WTC11 (cell line): ENCODE results near the gene CHML. TPM values are rescaled to one million over a fixed set of nuclear protein-coding genes. Genes with fewer than 3 reads are reported as not detected.

Source experiments
- ATAC-seq: fragments of 200-7000 bp; cut with Tn5 transposase; 2 replicates; pipeline ENCODE4 v1.10.0; 2021; ENCODE audit warnings: mild to moderate bottlenecking, moderate library complexity
- CTCF ChIA-PET: fragments of 300-600 bp; sonication (Branson Sonifier 250); formaldehyde crosslinking; loops from one replicate; lab custom pipeline; 2021; ENCODE audit warnings: antibody characterized with exemption; lab: Charles Lee
- POLR2A ChIA-PET: fragments of 350-600 bp; sonication (Branson Sonifier 250); formaldehyde crosslinking; loops from one replicate; lab custom pipeline; 2021; ENCODE audit warnings: antibody characterized with exemption; lab: Charles Lee
- DNase-seq: peaks from one replicate; pipeline ENCODE4 v3.0.0; 2021; ENCODE audit warnings: low spot score
- H3K27ac Mint-ChIP-seq: 2 replicates; pipeline ENCODE4 v1.8.0; 2021; ENCODE audit warnings: mixed read lengths
- H3K27me3 Mint-ChIP-seq: 2 replicates; pipeline ENCODE4 v1.8.0; 2021; ENCODE audit warnings: low read depth, mild to moderate bottlenecking, moderate library complexity, mixed read lengths
- H3K36me3 Mint-ChIP-seq: 2 replicates; pipeline ENCODE4 v1.8.0; 2021; ENCODE audit warnings: mixed read lengths
- H3K4me1 Mint-ChIP-seq: 2 replicates; pipeline ENCODE4 v1.8.0; 2022; ENCODE audit warnings: mixed read lengths
- H3K4me3 Mint-ChIP-seq: 2 replicates; pipeline ENCODE4 v1.8.0; 2021; ENCODE audit warnings: mild to moderate bottlenecking, moderate library complexity, mixed read lengths
- H3K9me3 Mint-ChIP-seq: 2 replicates; pipeline ENCODE4 v1.8.0; 2021; ENCODE audit warnings: mixed read lengths
- CREM ChIP-seq: sonication (generic); formaldehyde crosslinking; IDR thresholded peaks from 2 replicates; pipeline ENCODE4 v1.8.1; 2022; ENCODE audit warnings: mild to moderate bottlenecking, missing genetic modification reagents, moderate library complexity
- EMX1 ChIP-seq: fragments of 250-450 bp; sonication (Bioruptor Pico); IDR thresholded peaks from 2 replicates; pipeline ENCODE4 v1.8.0; 2021; ENCODE audit warnings: mild to moderate bottlenecking
- GABPB1 ChIP-seq: sonication (generic); formaldehyde crosslinking; IDR thresholded peaks from 2 replicates; pipeline ENCODE4 v1.8.1; 2023; ENCODE audit warnings: mild to moderate bottlenecking, missing genetic modification reagents
- KAT7 ChIP-seq: sonication (generic); formaldehyde crosslinking; IDR thresholded peaks from 2 replicates; pipeline ENCODE4 v1.8.1; 2023; ENCODE audit warnings: missing genetic modification reagents, mild to moderate bottlenecking, borderline replicate concordance
- OVOL2 ChIP-seq: fragments of 250-450 bp; sonication (Bioruptor Pico); IDR thresholded peaks from 2 replicates; pipeline ENCODE4 v1.9.0; 2021; ENCODE audit warnings: mild to moderate bottlenecking, borderline replicate concordance
- RELA ChIP-seq: sonication (generic); formaldehyde crosslinking; IDR thresholded peaks from 2 replicates; pipeline ENCODE4 v1.8.1; 2022; ENCODE audit warnings: missing genetic modification reagents, mild to moderate bottlenecking, borderline replicate concordance
- RORB ChIP-seq: fragments of 250-450 bp; sonication (Bioruptor Pico); IDR thresholded peaks from 2 replicates; pipeline ENCODE4 v1.9.0; 2021; ENCODE audit warnings: mild to moderate bottlenecking
- SMAD4 ChIP-seq: sonication (generic); formaldehyde crosslinking; IDR thresholded peaks from 2 replicates; pipeline ENCODE4 v1.8.0; 2022; ENCODE audit warnings: mild to moderate bottlenecking, missing genetic modification reagents
- TEAD1 ChIP-seq: sonication (generic); formaldehyde crosslinking; IDR thresholded peaks from 2 replicates; pipeline ENCODE4 v1.8.0; 2022; ENCODE audit warnings: mild to moderate bottlenecking, missing genetic modification reagents
- ZBTB21 ChIP-seq: sonication (generic); formaldehyde crosslinking; IDR thresholded peaks from 2 replicates; pipeline ENCODE4 v1.8.1; 2023; ENCODE audit warnings: mild to moderate bottlenecking, missing genetic modification reagents, borderline replicate concordance
- ZNF219 ChIP-seq: sonication (generic); formaldehyde crosslinking; IDR thresholded peaks from 2 replicates; pipeline ENCODE4 v1.8.0; 2023; ENCODE audit warnings: missing genetic modification reagents, mild to moderate bottlenecking, borderline replicate concordance
- ZNF671 ChIP-seq: fragments of 250-450 bp; sonication (Bioruptor Pico); IDR thresholded peaks from 2 replicates; pipeline ENCODE4 v1.8.0; 2021; ENCODE audit warnings: mild to moderate bottlenecking
- total RNA-seq: library from RNA; stranded (reverse); gene quantifications from 3 replicates; pipeline ENCODE4 v1.2.3, GENCODE V29; 2021
- TF ChIP-seq, protein P1 (sequence below): sonication (generic); formaldehyde crosslinking; IDR thresholded peaks from 2 replicates; pipeline ENCODE4 v1.8.1; 2023; ENCODE audit warnings: mild to moderate bottlenecking, missing genetic modification reagents, borderline replicate concordance
- TF ChIP-seq, protein P2 (sequence below): sonication (generic); formaldehyde crosslinking; IDR thresholded peaks from 2 replicates; pipeline ENCODE4 v1.8.0; 2022; ENCODE audit warnings: mild to moderate bottlenecking, missing genetic modification reagents
- TF ChIP-seq, protein P3 (sequence below): sonication (generic); formaldehyde crosslinking; IDR thresholded peaks from 2 replicates; pipeline ENCODE4 v1.8.0; 2022; ENCODE audit warnings: mild to moderate bottlenecking, missing genetic modification reagents
- TF ChIP-seq, protein P4 (sequence below): fragments of 200-600 bp; IDR thresholded peaks from 2 replicates; pipeline ENCODE4 v1.8.0; 2022; ENCODE audit warnings: antibody characterized with exemption
- TF ChIP-seq, protein P5 (sequence below): fragments of 250-450 bp; sonication (Bioruptor Pico); IDR thresholded peaks from 2 replicates; pipeline ENCODE4 v1.9.0; 2021; ENCODE audit warnings: mild to moderate bottlenecking, borderline replicate concordance
- TF ChIP-seq, protein P6 (sequence below): fragments of 250-450 bp; sonication (Bioruptor Pico); conservative IDR thresholded peaks from 2 replicates; pipeline ENCODE4 v1.9.0; 2021; ENCODE audit warnings: mild to moderate bottlenecking

Gene CHML
- total RNA-seq, 1 experiment from 2014 or later, result 53.5 TPM

DNA sequence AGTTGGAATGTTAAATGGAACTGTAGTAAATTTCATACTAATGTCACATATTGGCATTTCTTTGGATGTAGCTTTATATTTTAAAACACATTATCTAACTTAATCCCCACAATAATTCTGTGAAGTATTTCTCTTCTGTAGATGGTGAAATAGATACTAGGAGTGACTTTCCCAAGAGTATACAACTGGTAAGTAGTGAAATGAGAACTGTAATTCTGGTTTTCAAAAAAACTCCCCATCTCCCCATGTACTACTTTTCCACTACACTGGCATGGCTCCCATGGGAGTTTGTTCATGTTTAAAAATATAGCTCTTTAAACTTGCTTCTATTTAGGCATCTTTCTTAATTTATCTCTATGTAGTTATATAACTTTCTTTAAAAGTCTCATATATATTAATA, 10.2 kb downstream of the CHML start:
- Mint-ChIP-seq H3K27ac (no peak overlapping the region), H3K27me3 (no peaks in the 10 kb centered on the region), H3K36me3 (peaks cover 20% of the 10 kb centered on the region)
- TF ChIP-seq EMX1 (CRISPR knock-in tag) (no peak), RELA (CRISPR knock-in tag) (no peak), ZBTB21 (CRISPR knock-in tag) (no peak), TEAD1 (CRISPR knock-in tag) (no peak), OVOL2 (CRISPR knock-in tag) (no peak)
- TF ChIP-seq, protein P1, sequence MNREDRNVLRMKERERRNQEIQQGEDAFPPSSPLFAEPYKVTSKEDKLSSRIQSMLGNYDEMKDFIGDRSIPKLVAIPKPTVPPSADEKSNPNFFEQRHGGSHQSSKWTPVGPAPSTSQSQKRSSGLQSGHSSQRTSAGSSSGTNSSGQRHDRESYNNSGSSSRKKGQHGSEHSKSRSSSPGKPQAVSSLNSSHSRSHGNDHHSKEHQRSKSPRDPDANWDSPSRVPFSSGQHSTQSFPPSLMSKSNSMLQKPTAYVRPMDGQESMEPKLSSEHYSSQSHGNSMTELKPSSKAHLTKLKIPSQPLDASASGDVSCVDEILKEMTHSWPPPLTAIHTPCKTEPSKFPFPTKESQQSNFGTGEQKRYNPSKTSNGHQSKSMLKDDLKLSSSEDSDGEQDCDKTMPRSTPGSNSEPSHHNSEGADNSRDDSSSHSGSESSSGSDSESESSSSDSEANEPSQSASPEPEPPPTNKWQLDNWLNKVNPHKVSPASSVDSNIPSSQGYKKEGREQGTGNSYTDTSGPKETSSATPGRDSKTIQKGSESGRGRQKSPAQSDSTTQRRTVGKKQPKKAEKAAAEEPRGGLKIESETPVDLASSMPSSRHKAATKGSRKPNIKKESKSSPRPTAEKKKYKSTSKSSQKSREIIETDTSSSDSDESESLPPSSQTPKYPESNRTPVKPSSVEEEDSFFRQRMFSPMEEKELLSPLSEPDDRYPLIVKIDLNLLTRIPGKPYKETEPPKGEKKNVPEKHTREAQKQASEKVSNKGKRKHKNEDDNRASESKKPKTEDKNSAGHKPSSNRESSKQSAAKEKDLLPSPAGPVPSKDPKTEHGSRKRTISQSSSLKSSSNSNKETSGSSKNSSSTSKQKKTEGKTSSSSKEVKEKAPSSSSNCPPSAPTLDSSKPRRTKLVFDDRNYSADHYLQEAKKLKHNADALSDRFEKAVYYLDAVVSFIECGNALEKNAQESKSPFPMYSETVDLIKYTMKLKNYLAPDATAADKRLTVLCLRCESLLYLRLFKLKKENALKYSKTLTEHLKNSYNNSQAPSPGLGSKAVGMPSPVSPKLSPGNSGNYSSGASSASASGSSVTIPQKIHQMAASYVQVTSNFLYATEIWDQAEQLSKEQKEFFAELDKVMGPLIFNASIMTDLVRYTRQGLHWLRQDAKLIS, result no peak
- TF ChIP-seq, protein P2, sequence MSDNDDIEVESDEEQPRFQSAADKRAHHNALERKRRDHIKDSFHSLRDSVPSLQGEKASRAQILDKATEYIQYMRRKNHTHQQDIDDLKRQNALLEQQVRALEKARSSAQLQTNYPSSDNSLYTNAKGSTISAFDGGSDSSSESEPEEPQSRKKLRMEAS (CRISPR knock-in tag), result no peak
- TF ChIP-seq, protein P3, sequence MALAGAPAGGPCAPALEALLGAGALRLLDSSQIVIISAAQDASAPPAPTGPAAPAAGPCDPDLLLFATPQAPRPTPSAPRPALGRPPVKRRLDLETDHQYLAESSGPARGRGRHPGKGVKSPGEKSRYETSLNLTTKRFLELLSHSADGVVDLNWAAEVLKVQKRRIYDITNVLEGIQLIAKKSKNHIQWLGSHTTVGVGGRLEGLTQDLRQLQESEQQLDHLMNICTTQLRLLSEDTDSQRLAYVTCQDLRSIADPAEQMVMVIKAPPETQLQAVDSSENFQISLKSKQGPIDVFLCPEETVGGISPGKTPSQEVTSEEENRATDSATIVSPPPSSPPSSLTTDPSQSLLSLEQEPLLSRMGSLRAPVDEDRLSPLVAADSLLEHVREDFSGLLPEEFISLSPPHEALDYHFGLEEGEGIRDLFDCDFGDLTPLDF (CRISPR knock-in tag), result no peak
- TF ChIP-seq, all 79 proteins: peak for 0
- Mint-ChIP-seq H3K9me3 (no peaks in the 10 kb centered on the region), H3K4me3 (no peak overlapping the region), H3K4me1 (peaks cover 38% of the 10 kb centered on the region)
- ChIA-PET CTCF (no interaction called here), POLR2A (no interaction called here)
- ATAC-seq, result no peak
- DNase-seq, result no peak

DNA sequence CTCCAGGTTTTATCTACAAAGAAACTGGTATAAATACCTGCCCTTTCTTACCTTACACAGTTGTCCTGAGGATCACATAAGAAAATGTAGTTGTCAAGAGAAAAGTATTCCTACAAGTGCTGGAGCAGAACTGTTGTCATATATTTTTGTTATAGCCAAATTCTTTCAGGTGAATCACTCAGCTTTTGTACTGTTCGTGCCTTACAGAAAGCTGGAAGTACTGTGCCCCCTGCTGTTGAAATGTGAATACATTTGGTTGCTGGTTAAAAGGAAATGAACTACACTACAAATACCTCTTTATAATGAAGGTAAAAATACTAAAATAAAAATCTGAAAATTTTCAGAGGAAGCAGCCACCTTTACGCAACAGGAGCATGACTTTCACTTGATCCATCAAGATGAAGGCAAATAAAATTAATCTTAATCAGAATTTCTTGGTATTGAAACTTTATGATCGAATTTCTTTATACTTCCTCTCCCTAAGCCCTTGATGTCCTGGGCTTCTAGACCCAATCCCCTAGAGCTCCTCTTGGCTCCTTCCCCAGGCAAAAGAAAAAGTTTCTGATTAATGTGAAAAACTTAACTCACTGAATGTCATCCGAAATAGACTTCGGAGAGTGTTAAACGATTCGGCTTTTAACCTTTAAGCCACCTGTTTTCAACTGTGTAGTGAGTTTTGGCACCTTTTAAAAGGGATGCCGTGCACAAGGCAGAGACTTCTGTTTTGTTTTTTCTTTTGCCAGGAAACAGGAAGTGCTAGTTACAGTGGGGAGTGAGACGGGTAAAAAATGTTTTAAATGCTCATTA, 12.5 kb downstream of the CHML start:
- no peaks in the 10 kb centered on the region for H3K9me3 Mint-ChIP-seq
- peak; percentile 65 for ATAC-seq
- no peak for DNase-seq
- TF ChIP-seq, protein P4, sequence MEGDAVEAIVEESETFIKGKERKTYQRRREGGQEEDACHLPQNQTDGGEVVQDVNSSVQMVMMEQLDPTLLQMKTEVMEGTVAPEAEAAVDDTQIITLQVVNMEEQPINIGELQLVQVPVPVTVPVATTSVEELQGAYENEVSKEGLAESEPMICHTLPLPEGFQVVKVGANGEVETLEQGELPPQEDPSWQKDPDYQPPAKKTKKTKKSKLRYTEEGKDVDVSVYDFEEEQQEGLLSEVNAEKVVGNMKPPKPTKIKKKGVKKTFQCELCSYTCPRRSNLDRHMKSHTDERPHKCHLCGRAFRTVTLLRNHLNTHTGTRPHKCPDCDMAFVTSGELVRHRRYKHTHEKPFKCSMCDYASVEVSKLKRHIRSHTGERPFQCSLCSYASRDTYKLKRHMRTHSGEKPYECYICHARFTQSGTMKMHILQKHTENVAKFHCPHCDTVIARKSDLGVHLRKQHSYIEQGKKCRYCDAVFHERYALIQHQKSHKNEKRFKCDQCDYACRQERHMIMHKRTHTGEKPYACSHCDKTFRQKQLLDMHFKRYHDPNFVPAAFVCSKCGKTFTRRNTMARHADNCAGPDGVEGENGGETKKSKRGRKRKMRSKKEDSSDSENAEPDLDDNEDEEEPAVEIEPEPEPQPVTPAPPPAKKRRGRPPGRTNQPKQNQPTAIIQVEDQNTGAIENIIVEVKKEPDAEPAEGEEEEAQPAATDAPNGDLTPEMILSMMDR, result no peak
- TF ChIP-seq, all 79 proteins: peak for 0
- H3K36me3 Mint-ChIP-seq, result peaks cover 10% of the 10 kb centered on the region; the same call in 1 of the 2 replicates
- POLR2A ChIA-PET, result interaction anchor here (1.5 kb wide), 1 partner anchor 13 kb away, joined by 3 read pairs; the partner anchor contains the start of genes CHML and OPN3
- no peak overlapping the region for H3K4me3 Mint-ChIP-seq
- peak overlapping the region; percentile 73 for H3K27ac Mint-ChIP-seq
- no peaks in the 10 kb centered on the region for H3K27me3 Mint-ChIP-seq
- CTCF ChIA-PET, result interaction anchor here (0.6 to 1.6 kb wide), 6 partner anchors 10 to 358 kb away, joined by 3 to 8 read pairs (median 3); no protein-coding TSS in a partner anchor
- peaks cover 34% of the 10 kb centered on the region for H3K4me1 Mint-ChIP-seq

DNA sequence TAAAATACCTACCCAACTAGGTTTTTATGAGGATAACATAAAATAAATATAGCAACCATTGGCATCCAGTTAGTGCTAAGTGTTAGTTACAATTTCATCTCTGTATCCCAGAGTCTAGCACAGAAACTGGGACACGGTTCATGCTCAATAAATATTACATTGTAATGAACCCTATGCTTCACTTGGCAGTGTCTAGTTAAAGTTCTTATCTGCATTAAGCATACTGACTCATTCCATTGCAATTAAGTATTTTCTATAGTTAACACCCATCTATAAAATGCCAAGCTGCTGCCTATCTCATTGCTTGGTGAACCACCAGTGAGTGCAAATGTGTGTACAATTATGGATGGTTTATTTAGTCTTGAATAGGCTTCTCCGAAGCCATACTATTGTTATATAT, 15.2 kb downstream of the CHML start:
- ATAC-seq, result no peak
- CTCF ChIA-PET, result no interaction called here
- no peak overlapping the region for H3K27ac Mint-ChIP-seq
- H3K9me3 Mint-ChIP-seq, result no peaks in the 10 kb centered on the region
- POLR2A ChIA-PET, result no interaction called here
- no peaks in the 10 kb centered on the region for H3K36me3 Mint-ChIP-seq
- peaks cover 20% of the 10 kb centered on the region for H3K4me1 Mint-ChIP-seq
- no peaks in the 10 kb centered on the region for H3K27me3 Mint-ChIP-seq
- H3K4me3 Mint-ChIP-seq, result no peak overlapping the region
- no peak for DNase-seq
- no peak for TF ChIP-seq RORB (CRISPR knock-in tag)
- TF ChIP-seq KAT7, result no peak
- no peak for TF ChIP-seq CREM (CRISPR knock-in tag)
- TF ChIP-seq SMAD4, result no peak
- TF ChIP-seq ZNF671 (CRISPR knock-in tag), result no peak
- TF ChIP-seq, protein P5, sequence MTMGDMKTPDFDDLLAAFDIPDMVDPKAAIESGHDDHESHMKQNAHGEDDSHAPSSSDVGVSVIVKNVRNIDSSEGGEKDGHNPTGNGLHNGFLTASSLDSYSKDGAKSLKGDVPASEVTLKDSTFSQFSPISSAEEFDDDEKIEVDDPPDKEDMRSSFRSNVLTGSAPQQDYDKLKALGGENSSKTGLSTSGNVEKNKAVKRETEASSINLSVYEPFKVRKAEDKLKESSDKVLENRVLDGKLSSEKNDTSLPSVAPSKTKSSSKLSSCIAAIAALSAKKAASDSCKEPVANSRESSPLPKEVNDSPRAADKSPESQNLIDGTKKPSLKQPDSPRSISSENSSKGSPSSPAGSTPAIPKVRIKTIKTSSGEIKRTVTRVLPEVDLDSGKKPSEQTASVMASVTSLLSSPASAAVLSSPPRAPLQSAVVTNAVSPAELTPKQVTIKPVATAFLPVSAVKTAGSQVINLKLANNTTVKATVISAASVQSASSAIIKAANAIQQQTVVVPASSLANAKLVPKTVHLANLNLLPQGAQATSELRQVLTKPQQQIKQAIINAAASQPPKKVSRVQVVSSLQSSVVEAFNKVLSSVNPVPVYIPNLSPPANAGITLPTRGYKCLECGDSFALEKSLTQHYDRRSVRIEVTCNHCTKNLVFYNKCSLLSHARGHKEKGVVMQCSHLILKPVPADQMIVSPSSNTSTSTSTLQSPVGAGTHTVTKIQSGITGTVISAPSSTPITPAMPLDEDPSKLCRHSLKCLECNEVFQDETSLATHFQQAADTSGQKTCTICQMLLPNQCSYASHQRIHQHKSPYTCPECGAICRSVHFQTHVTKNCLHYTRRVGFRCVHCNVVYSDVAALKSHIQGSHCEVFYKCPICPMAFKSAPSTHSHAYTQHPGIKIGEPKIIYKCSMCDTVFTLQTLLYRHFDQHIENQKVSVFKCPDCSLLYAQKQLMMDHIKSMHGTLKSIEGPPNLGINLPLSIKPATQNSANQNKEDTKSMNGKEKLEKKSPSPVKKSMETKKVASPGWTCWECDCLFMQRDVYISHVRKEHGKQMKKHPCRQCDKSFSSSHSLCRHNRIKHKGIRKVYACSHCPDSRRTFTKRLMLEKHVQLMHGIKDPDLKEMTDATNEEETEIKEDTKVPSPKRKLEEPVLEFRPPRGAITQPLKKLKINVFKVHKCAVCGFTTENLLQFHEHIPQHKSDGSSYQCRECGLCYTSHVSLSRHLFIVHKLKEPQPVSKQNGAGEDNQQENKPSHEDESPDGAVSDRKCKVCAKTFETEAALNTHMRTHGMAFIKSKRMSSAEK, result no peak
- no peak for TF ChIP-seq GABPB1 (CRISPR knock-in tag)
- TF ChIP-seq, protein P6, sequence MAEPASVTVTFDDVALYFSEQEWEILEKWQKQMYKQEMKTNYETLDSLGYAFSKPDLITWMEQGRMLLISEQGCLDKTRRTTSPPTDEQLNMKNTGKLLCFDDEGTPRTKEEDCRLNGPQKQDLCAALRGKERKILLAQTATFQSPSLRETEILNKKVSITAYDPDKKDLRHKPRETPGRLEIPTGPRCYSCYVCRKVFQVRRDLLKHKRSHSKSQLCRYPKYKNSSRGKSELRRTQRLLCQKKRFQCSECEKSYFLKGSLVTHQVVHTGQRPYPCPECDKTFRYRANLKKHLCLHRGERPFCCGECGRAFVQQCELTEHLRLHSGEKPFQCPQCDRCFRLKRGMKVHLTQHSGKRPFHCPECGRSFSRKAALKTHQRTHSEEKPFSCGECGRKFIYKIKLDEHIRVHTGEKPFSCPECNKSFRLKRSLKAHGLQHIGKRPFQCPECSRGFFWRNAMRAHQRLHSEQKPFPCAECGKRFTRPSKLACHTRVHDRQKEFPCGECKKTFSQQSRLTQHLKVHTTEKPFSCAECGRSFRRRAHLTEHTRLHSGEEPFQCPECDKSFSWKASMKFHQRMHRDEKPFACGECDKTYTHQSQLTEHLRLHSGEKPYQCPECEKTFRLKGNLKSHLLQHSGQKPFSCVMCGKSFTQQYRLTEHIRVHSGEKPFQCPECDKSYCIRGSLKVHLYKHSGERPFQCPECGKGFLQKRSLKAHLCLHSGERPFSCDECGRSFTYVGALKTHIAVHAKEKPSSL (CRISPR knock-in tag), result no peak
- no peak for TF ChIP-seq ZNF219 (CRISPR knock-in tag)
